HS-5 (cell line): ENCODE results near the gene MRAP2.
A peak's percentile ranks its signal among the peaks of the same experiment; 100 is the strongest.
"Not testable (repeated sequence)": the region's sequence is repeated elsewhere in the genome, so short reads cannot be mapped to it uniquely, and the experiment has no call there.

ENCODE experiments used
- DNase-seq: peaks from one replicate; pipeline ENCODE4 v3.0.0-alpha.2; 2012; ENCODE audit warnings: low read depth

Gene MRAP2

DNA sequence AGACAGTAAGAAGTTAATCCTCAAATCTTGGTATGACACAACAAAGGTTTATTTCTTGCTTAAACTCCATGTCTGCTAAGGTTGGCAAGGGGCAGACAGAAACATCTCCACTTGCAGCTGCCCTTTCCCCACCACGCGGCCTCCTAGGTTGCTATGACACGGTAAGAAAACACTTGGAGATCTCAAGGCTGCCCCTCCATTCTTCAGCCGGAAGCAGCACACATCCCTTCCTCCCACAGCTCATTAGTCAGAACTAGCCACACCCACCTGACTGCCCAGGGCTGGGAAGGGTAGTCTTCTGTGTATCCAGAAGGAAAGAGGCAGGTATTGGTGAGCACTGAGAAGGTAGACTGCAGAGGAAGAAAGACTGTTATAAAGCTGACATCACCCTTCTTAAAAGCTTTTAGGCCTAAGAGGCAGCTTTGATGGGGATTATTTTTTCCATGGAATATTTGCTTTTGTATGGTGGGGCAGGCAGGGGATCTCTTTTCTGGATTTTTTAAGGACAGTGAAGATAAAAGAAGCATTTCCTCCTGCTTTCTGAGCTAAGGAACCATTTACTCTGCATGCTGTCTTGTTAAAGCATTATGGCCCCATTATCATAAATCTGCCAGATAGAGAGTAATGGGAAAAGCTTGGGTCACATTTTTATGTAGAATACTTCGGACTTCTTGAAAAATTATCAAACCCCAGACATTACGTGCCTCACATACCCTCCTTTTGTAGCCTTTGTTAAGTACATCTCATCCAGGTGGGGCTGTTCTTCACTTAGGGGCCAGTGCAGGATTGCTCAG lies 41.6 kb downstream of the MRAP2 start:
- no peak for DNase-seq

DNA sequence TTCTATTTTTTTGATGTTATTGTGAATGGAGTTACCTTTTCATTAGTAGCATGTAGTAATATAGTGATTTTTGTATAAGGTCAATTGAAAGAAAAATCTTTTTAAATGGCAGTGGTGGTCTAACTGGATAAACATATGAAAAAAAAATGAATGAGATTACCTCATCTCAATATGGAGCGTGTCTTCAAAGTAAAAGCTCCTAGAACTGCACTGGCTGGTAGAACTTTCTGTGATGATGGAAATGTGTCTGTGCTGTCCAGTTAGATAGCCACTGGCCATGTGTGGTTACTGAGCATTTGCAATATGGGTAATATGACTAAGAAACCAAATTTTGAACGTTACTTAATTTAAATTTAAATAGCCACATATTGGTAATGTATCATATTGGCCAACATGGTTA lies 44.1 kb downstream of the MRAP2 start:
- no peak for DNase-seq

DNA sequence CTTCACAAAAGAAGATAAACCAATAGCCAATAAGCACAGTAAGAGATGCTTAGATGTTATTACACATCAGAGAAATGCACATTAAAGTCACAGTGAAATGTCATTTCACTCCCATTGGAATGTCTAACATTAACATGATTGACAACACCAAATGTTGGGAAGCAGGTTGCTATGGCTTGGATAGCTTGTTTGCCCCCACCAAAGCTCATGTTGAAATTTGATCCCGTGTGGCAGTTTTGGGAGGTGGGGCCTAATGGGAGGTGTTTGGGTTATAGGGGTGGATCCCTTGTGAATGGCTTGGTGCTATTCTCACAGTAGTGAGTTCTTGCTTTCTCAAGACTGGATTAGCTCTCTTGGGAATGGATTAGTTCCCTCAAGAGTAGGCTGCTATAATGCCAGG lies 44.8 kb downstream of the MRAP2 start:
- DNase-seq: no peak

DNA sequence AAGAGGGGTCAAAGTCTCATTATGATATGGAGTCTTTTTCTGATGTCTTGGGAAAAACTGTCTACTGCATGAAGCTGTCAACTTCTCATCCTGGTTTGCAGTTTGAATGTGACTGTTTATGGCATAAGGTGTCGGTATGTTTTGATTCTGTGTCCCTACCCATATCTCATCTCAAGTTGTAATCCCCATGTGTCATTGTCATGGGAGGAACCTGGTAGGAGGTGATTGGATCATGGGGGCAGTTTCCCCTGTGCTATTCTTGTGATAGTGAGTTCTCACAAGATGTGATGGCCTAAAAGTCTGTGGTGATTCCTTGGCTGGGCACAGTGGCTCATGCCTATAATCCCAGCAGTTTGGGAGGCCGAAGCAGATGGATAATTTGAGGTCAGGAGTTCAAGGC lies 47.6 kb downstream of the MRAP2 start:
- DNase-seq: no peak

DNA sequence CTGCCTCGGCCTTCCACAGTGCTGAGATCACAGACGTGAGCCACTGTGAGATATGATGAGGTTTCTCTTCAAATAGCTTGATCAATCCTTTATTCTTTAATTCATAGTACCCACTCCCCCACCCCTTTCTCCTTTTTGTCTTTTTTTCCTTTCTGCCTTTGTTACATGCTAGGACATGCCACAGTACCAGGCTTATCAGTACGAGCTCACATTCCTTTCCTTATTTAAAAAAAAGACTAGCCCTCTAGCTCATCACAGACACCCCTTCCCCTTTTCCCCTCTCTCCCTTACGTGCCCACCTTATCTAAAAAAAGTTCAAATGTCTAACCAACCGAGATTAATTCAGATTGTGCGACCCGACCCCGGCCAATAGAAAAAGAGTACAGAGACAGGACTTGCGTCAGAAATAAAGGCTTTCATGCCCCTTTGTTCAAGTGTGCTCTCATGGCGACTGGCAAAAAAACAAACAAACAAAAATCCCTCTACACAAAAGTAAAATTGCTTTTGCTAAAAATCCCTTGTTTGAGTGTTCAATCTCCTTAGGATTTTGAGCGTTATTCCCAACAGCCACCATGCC lies 49.2 kb downstream of the MRAP2 start:
- no peak for DNase-seq

DNA sequence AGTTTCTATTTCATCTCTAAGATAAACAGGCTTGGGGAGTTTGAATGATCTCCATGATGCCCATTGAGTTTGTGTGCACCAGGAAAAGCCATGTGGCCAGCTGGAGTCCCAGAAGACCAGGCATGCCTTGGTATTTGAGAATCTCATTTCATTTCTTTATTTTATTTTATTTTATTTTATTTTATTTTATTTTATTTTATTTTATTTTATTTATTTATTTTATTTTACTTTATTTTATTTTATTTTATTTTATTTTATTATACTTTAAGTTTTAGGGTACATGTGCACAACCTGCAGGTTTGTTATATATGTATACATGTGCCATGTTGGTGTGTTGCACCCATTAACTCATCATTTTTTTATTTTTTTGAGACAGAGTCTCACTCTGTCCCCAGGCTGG lies 51.1 kb downstream of the MRAP2 start:
- DNase-seq: not testable (repeated sequence)

DNA sequence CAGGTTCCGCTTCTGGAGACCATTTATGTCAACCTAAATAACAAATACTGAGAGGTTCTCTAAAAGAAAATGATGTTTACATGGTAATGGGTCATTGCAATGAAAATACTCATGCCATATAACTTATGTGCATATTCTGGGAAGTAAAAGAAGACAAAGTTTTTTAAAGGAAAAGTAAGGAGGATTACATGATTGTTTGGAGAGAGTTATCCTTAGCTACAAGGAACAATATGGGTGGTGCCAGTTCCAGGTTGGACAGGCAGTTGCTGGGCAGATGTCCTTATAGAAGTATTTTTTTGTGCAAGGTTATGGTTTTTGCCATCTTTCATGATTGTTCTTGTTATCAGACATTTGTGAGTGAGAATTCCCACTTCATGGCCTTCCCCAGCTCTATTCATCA lies 52.5 kb downstream of the MRAP2 start:
- no peak for DNase-seq

DNA sequence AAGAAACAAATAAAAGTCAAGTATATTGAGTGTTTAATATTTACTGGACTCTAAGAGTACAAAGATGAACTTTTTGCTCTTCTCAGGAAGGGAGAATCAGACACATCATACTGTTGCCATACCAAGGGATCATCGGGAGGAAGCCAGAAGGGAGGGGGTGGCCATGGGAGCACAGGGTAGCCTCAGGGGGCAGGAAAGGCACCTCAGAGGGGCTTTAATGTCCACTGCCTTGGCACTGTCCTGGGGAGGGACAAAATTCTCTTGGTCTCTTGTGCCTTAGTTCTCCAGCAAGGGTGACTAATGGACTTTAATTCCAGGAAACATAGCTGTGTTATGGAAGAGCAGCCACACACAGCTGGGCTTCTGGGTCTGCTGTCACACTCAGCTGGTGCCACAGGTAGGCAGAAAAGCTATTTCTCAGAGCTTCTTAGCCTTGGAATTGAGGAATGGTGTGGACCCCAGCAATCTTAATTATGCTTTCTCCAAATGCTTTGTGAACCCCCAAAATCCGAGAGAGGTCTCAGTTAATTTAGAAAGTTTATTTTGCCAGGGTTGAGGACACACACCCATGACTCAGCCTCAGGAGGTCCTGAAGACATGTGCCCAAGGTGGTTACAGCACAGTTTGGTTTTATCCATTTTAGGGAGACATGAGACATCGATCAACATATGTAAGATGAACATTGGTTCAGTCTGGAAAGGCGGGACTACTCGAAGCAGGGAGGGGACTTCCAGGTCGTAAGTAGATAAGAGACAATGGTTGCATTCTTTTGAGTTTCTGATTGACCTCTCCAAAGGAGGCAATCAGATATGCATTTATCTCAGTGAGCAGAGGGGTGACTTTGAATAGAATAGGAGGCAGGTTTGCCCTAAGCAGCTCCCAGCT lies 53.2 kb downstream of the MRAP2 start:
- DNase-seq: no peak

DNA sequence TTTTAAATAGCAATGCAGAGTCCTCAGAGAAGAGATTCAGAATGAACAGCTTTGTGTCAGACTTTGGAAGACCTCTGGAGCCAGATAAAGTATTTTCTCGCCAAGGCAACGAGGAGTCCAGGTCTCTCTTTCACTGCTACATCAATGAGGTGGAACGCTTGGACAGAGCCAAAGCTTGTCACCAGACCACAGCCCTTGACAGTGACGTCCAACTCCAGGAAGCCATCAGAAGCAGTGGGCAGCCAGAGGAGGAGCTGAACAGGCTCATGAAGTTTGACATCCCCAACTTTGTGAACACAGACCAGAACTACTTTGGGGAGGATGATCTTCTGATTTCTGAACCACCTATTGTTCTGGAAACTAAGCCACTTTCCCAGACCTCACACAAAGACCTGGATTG lies 55.5 kb downstream of the MRAP2 start:
- DNase-seq: no peak

DNA sequence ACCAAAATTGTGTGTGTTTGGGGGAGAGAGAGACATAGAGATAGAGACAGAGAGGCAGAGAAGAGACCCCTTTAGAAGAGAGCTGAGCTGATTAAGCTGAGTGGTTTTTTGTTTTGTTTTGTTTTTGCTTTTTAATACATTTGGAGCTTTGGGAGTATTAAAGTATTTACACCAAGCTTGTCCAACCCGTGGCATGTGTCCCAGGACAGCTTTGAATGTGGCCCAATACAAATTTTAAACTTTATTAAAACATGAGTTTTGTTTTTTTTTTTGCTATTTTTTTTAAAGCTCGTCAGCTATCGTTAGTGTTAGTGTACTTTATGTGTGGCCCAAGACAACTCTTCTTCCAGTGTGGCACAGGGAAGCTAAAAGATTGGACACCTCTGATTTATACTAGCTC lies 56.0 kb downstream of the MRAP2 start:
- DNase-seq: no peak

DNA sequence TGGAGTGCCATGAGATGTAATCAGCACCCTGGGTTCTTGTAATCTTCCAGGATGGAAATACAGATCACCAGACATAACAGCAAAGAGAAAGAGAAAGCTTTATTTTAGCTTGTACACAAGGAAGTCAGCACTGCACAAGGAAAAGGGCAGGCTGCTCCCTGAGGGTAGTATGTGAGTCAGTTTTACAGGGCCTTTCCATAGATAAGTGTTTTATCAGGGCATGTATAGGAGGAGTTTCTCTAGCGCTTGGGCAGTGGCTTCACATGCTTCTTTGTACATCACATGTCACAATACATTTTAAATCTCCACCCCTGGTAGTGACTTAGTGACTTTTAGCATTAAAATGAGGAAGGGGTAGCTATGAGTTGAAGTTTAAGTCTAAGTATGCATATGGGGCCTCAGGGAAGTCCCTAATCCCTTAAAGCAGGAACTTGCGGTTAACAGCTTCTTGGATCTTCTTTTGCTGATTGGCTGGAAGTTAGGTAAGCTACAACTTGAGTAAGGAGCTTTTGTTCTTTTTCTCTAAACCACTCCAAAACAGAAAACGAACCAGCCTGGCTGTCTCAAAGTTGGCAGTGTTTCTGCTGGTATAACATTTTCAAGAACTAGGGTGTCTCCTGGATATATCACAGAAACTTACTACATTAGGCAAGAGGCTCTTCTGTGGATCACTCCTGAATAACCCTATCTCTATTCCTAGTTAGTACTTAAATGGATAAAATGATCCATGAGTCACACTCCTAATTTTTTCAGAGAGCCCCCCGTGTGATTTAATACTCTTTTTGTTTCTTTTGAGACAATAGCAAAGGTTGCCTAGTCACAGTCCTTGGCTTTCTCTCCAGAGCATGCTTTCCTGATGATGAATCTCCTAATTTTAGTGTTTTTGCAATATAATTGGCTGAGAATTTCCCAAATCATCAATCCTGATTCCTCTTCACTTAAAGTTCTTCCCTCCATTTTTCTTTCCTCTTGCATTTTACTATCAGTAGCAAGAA lies 60.2 kb downstream of the MRAP2 start:
- peak; percentile 33 for DNase-seq

DNA sequence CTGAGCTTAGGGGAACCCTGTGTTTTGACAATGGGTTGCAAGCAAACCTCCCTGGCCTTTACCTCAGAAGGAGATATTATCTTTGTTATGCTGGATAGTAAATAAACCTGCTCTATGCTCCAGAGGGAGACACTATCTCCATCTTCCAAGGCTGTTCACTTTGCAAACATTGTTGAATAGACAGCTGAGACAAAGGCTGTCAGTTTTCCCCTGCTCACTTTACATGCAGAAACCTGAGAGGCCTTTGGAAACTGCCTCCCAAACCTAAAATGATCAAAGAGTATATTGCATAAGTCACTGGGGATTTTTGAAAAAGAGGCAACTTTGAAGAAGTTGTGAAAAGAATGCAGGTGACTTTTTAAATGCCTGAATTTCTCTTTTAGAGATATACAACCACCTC lies 61.6 kb downstream of the MRAP2 start:
- DNase-seq: no peak

DNA sequence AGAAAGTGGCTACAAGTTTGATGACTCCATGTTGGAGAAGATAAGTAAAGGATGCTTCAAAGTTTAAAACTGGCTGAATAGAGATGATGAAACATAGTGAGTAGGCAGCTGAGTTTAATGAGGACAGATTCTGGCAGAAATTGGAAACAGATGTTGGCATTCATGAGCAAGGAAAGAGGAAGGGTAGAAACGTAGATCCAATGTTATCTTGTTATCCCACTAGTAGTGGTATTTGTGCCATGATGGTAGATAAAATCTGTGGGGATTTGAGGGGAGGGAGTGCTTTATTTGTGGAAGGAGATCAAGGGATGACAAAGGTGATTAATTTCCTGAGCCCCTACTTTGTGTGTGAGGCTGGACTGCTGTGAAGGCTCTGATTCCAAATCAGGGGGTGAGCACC lies 69.5 kb downstream of the MRAP2 start:
- peak; percentile 54 for DNase-seq

DNA sequence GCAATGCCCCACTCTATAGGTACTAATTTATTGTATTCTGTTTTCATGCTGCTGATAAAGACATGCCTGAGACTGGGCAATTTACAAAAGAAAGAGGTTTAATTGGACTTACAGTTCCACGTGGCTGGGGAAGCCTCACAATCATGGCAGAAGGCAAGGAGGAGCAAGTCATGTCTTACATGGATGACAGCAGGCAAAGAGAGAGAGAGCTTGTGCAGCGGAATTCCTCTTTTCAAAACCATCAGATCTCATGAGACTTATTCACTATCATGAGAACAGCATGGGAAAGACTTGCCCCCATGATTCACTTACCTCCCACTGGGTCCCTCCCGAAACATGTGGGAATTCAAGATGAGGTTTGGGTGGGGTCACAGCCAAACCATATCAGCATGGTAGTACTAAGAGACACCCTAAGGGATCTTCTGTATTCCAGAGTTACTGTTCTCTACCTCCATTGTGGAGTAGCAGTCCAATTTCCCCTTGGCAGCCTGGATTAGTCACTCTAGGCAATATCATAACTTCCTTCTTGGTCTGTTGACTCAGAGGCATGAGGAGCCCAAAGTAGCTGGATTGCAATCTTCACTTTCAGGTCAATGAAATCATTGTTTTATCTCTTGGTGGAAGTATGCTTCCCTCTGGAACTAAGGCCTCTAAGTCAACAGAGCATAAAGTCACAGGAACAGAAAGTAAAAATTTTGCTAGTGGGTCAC lies 71.8 kb downstream of the MRAP2 start:
- DNase-seq: peak; percentile 56

DNA sequence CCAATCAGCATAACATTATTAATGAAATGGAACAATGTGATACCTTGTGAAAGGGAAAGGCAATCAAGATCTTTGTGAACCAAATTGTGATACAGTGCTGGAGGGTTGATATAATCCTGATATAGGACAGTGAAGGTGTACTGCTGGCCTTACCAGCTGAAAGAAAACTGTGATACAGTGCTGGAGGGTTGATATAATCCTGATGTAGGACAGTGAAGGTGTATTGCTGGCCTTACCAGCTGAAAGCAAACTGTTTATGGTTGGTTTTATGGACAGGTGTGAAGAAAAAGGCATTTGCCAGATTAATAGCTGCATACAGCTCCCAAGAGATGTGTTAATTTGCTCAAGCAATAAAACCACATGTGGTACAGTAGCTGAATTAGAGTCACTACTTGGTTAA lies 73.9 kb downstream of the MRAP2 start:
- no peak for DNase-seq

DNA sequence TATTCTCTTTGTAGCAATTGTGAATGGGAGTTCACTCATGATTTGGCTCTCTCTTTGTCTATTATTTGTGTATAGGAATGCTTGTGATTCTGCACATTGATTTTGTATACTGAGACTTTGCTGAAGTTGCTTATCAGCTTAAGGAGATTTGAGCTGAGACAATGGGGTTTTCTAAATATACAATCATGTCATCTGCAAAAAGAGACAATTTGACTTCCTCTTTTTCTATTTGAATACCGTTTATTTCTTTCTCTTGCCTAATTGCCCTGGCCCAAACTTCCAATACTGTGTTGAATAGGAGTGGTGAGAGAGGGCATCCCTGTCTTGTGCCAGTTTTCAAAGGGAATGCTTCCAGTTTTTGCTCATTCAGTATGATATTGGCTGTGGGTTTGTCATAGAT lies 77.8 kb downstream of the MRAP2 start:
- DNase-seq: not testable (repeated sequence)

DNA sequence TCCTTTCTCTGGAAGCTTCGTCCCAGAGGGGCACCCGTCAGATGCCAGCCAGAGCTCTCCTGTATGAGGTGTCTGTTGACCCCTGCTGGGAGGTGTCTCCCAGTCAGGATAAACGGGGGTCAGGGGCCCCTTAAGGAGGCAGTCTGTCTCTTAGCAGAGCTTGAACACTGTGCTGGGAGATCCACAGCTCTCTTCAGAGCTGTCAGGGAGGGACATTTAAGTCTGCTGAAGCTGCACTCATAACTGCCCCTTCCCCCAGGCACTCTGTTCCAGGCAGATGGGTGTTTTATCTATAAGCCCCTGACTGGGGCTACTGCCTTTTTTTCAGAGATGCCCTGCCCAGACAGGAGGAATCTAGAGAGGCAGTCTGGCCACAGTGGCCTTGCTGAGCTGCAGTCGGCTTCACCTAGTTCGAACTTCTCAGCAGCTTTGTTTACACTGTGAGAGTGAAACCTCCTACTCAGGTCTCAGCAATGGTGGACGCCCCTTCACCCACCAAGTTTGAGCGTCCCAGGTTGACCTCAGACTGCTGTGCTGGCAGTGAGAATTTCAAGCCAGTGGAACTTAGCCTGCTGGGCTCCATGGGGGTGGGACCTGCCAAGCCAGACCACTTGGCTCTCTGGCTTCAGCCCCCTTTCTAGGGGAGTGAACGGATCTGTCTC lies 81.5 kb downstream of the MRAP2 start:
- not testable (repeated sequence) for DNase-seq

DNA sequence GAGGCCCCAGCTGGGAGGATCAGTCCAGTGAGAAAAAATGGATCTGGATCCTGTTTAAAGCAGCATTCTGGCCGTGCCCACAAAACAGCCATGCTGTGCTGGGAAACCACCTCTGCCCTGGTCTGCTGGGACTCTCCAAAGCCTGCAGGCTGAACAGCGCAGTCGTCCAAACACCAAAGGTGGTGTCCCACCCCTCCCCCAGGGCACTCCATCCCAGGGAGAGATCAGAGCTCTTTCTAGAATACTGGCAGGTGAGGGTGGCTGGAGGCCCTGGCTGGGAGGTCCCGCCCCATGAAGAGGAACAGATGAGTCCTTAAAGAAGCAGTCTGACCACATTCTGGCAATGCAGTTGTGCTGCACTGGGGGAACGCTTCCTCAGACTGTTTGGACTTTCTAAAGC lies 84.6 kb downstream of the MRAP2 start:
- no peak for DNase-seq

DNA sequence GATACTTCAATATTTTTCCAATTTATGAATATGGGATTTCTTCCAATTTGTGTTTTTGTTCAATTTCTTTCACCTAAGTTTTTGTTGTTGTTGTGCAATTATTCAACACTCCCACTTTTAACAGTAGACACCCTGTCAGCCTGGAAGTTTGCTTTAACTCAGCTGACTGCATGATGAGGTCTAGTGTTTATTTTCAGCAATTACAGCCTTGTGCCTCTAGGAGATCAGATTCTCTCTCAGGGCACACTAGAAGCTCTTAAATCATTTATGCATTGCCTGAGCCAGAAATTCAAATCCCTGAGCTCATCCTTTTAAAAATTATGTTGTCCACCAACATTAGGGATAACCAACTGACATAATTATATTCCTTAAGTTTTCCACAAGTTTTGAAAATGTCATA lies 85.7 kb downstream of the MRAP2 start:
- no peak for DNase-seq

DNA sequence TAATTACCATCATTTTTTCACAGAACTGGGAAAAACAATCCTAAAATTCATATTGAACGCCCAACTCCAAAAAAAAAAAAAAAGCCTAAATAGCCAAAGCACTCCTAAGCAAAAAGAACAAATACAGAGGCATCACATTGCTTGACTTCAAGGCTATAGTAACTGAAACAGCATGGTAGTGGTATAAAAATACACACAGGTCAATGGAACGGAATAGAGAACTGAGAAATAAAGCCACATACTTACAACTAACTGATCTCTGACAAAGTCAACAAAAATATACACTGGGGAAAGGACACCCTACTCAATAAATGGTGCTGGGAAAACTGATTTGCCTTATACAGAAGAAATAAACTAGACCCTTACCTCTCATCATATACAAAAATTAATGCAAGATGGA lies 89.6 kb downstream of the MRAP2 start:
- no peak for DNase-seq

DNA sequence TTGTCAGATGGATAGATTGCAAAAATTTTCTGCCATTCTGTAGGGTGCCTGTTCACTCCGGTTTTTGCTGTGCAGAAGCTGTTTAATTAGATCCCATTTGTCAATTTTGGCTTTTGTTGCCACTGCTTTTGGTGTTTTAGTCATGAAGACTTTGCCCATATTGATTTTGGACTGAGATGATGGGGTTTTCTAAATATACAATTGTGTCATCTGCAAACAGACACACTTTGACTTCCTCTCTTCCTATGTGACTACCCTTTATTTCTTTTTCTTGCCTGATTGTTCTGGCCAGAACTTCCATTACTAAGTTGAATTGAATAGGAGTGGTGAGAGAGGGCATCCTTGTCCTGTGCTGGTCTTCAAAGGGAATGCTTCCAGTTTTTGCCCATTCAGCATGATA lies 96.0 kb downstream of the MRAP2 start:
- DNase-seq: not testable (repeated sequence)
